ENCODE results near the gene SYTL2. TPM values are rescaled to one million over a fixed set of nuclear protein-coding genes. Genes with fewer than 3 reads are reported as not detected.

SYTL2 gene
- total RNA-seq, 1 experiment from 2014 or later, result 5.2 TPM

GRCh38 chr11:85800595-85801342, 10.2 kb downstream of the SYTL2 start:
- Mint-ChIP-seq H3K9me3 (no peaks in the 10 kb centered on the region), H3K4me3 (no peak overlapping the region), H3K4me1 (0 out of 4 replicates have a peak, but pooled peaks cover 2 to 4% of the 10 kb centered on the region in 2 experiments), H3K36me3 (ENCODE audit: insufficient read depth in 1 of 3, low read depth in 3 of 3) (no peaks in the 10 kb centered on the region), H3K27ac (no peak overlapping the region; a peak in 1 of 7 replicates), H3K27me3 (ENCODE audit: low read depth) (peaks cover 2% of the 10 kb centered on the region; the same call in 1 of the 2 replicates)
- no peak overlapping the region for H3K18ac ChIP-seq (ENCODE audit: insufficient read length, low read depth, low read length)
- no peaks in the 10 kb centered on the region; the same call in 1 of the 2 replicates for H3K79me2 ChIP-seq (ENCODE audit: insufficient read depth, low read length)
- H3K4me2 ChIP-seq (ENCODE audit: insufficient read depth, insufficient read length, low read length), result no peak overlapping the region
- no peak overlapping the region for H4K91ac ChIP-seq (ENCODE audit: insufficient read length, low read depth, low read length)
- no peak overlapping the region for H3K9ac ChIP-seq (ENCODE audit: extremely low read depth, insufficient read length, low read length)
- no peak overlapping the region for H3T11ph ChIP-seq (ENCODE audit: low read length)
- H2BK20ac ChIP-seq (ENCODE audit: low read depth, low read length, poor library complexity, severe bottlenecking), result no peak overlapping the region
- H2BK15ac ChIP-seq (ENCODE audit: low read depth, low read length), result no peak overlapping the region
- H3K56ac ChIP-seq (ENCODE audit: insufficient read length, low read depth, low read length), result no peak overlapping the region
- H3K9me3 ChIP-seq (ENCODE audit: control insufficient read depth, low read depth, low read length), result no peaks in the 10 kb centered on the region
- DNase-seq, result no peak
- H3K14ac ChIP-seq (ENCODE audit: insufficient read depth, low read length), result no peak overlapping the region
- no peak overlapping the region for H2AFZ ChIP-seq (ENCODE audit: low read length)
- H2AK5ac ChIP-seq (ENCODE audit: insufficient read length, low read length), result no peak overlapping the region
- H2BK120ac ChIP-seq (ENCODE audit: low read depth, low read length, poor library complexity, severe bottlenecking), result no peak overlapping the region
- no peaks in the 10 kb centered on the region for H3K23me2 ChIP-seq (ENCODE audit: insufficient read length, low read depth, low read length, poor library complexity, severe bottlenecking)
- H2BK5ac ChIP-seq (ENCODE audit: insufficient read length, low read length), result no peak overlapping the region
- H3K4me1 ChIP-seq (ENCODE audit: insufficient read depth, low read length), result peaks cover 2% of the 10 kb centered on the region; the same call in 1 of the 2 replicates
- WGBS (ENCODE audit: extremely low coverage, insufficient read length, low lambda C conversion rate), result no CpG with 5 or more reads among the region's 4 CpGs
- H2BK12ac ChIP-seq (ENCODE audit: insufficient read length, low read depth, low read length), result no peak overlapping the region
- no peaks in the 10 kb centered on the region for H3K27me3 ChIP-seq (ENCODE audit: insufficient read depth, low read length)
- no peaks in the 10 kb centered on the region for H4K20me1 ChIP-seq (ENCODE audit: control insufficient read depth, insufficient read depth, insufficient read length)
- no peak for TF ChIP-seq CTCF (conservative IDR thresholded peaks at IDR 0.05)
- H3K27ac ChIP-seq (ENCODE audit: insufficient read length, low read depth, low read length), result no peak overlapping the region
- H3K23ac ChIP-seq (ENCODE audit: insufficient read length, low read depth, low read length), result no peak overlapping the region
- H4K8ac ChIP-seq (replicated peaks; ENCODE audit: insufficient read length, low read depth, low read length), result no peak overlapping the region
- no peak overlapping the region for H4K5ac ChIP-seq (ENCODE audit: insufficient read length, low read depth, low read length)
- no peak overlapping the region for H3K4ac ChIP-seq (ENCODE audit: low read depth, low read length)
- no peaks in the 10 kb centered on the region for H3K79me1 ChIP-seq (ENCODE audit: insufficient read depth, low read depth, low read length, poor library complexity, severe bottlenecking)
